Measurements from ENCODE around the gene DPF3.

- no peak for TF ChIP-seq EZH2phosphoT487 (IDR thresholded peaks at IDR 0.05; ENCODE audit: borderline replicate concordance, low read length)
- TF ChIP-seq CTCF (IDR thresholded peaks at IDR 0.05; ENCODE audit: low read depth, low read length, poor library complexity, severe bottlenecking), result no peak
These were observed 246.9 kb downstream of the DPF3 start for GRCh38 chr14:72646861-72647528.
